Parathyroid adenoma (tissue), 2 donors: Measurements from ENCODE around the gene SYT7.
A peak's percentile ranks its signal among the peaks of the same experiment; 100 is the strongest.

ENCODE experiments used
- H2AFZ ChIP-seq: fragments of 300-600 bp; sonication (generic); one replicate; pipeline ENCODE4 v1.7.0; 2017; ENCODE audit warnings: antibody characterized with exemption, mild to moderate bottlenecking
- H3K27ac ChIP-seq: fragments of 300-600 bp; sonication (generic); one replicate; pipeline ENCODE4 v1.7.0; 2017
- H3K27me3 ChIP-seq: fragments of 300-600 bp; sonication (generic); one replicate; pipeline ENCODE4 v1.7.0; 2017; ENCODE audit warnings: low read length; ENCODE audit not compliant: control insufficient read depth, insufficient read depth
- H3K36me3 ChIP-seq: fragments of 300-600 bp; sonication (generic); one replicate; pipeline ENCODE4 v1.7.0; 2017; ENCODE audit warnings: low read length; ENCODE audit not compliant: control insufficient read depth, insufficient read depth
- H3K4me1 ChIP-seq: fragments of 300-600 bp; sonication (generic); one replicate; pipeline ENCODE4 v1.7.0; 2017; ENCODE audit warnings: control low read depth
- H3K4me2 ChIP-seq: fragments of 300-600 bp; sonication (generic); one replicate; pipeline ENCODE4 v1.7.0; 2017; ENCODE audit warnings: low read length
- H3K4me3 ChIP-seq: fragments of 300-600 bp; sonication (generic); one replicate; pipeline ENCODE4 v1.7.0; 2017; ENCODE audit warnings: low read depth, low read length
- H3K79me2 ChIP-seq: fragments of 300-600 bp; sonication (generic); one replicate; pipeline ENCODE4 v1.7.0; 2017; ENCODE audit warnings: control low read depth
- H3K9ac ChIP-seq: fragments of 300-600 bp; sonication (generic); one replicate; pipeline ENCODE4 v1.7.0; 2017; ENCODE audit warnings: mild to moderate bottlenecking
- H3K9me3 ChIP-seq: fragments of 300-600 bp; sonication (generic); one replicate; pipeline ENCODE4 v1.7.0; 2017; ENCODE audit warnings: low read length; ENCODE audit not compliant: control insufficient read depth
- CTCF ChIP-seq: fragments of 300-600 bp; sonication (generic); IDR thresholded peaks from one replicate; pipeline ENCODE4 v1.7.0; 2017; ENCODE audit warnings: antibody characterized with exemption, mild to moderate bottlenecking
- donor health status: primary hyperparathyroidism.

Gene SYT7

GRCh38 chr11:61510974-61511373 is 69.9 kb downstream of the SYT7 start:
- H3K4me3 ChIP-seq, result no peak overlapping the region
- H3K79me2 ChIP-seq, result no peaks in the 10 kb centered on the region
- peak overlapping the region; percentile 75 for H3K27ac ChIP-seq
- TF ChIP-seq CTCF, result no peak
- H3K9me3 ChIP-seq, result no peaks in the 10 kb centered on the region
- peak overlapping the region; percentile 19 for H2AFZ ChIP-seq
- H3K4me2 ChIP-seq, result no peak overlapping the region
- H3K9ac ChIP-seq, result no peak overlapping the region
- peaks cover 25% of the 10 kb centered on the region for H3K4me1 ChIP-seq
- no peaks in the 10 kb centered on the region for H3K27me3 ChIP-seq
- H3K36me3 ChIP-seq, result no peaks in the 10 kb centered on the region

GRCh38 chr11:61510166-61510919 is 70.5 kb downstream of the SYT7 start:
- no peak overlapping the region for H3K9ac ChIP-seq
- TF ChIP-seq CTCF, result no peak
- no peaks in the 10 kb centered on the region for H3K9me3 ChIP-seq
- H3K36me3 ChIP-seq, result no peaks in the 10 kb centered on the region
- H2AFZ ChIP-seq, result no peak overlapping the region
- H3K4me2 ChIP-seq, result no peak overlapping the region
- no peak overlapping the region for H3K4me3 ChIP-seq
- H3K79me2 ChIP-seq, result no peaks in the 10 kb centered on the region
- H3K27ac ChIP-seq, result peak overlapping the region; percentile 75
- H3K27me3 ChIP-seq, result no peaks in the 10 kb centered on the region
- peaks cover 25% of the 10 kb centered on the region for H3K4me1 ChIP-seq

- H3K36me3 ChIP-seq, result no peaks in the 10 kb centered on the region
- H2AFZ ChIP-seq, result peak overlapping the region; percentile 68
- H3K4me2 ChIP-seq, result peak overlapping the region; percentile 38
- H3K27me3 ChIP-seq, result no peaks in the 10 kb centered on the region
- no peaks in the 10 kb centered on the region for H3K79me2 ChIP-seq
- H3K4me1 ChIP-seq, result peaks cover 25% of the 10 kb centered on the region
- peak; percentile 46 for TF ChIP-seq CTCF
- H3K27ac ChIP-seq, result peak overlapping the region; percentile 75
- H3K4me3 ChIP-seq, result no peak overlapping the region
- H3K9me3 ChIP-seq, result no peaks in the 10 kb centered on the region
- no peak overlapping the region for H3K9ac ChIP-seq
These were observed 71.5 kb downstream of the SYT7 start for GRCh38 chr11:61509043-61510029.

GRCh38 chr11:61507962-61508861 is 72.7 kb downstream of the SYT7 start, which contains the start of gene LRRC10B:
LRRC10B (plus strand) TSS chr11:61508749; CDS start chr11:61508999, 250 bp downstream.
- peaks cover 25% of the 10 kb centered on the region for H3K4me1 ChIP-seq
- H3K9me3 ChIP-seq, result no peaks in the 10 kb centered on the region
- no peak within 1 kb of the TSS for H3K4me3 ChIP-seq
- H3K27ac ChIP-seq, result peak within 1 kb of the TSS; percentile 75
- peak within 1 kb of the TSS; percentile 68 for H2AFZ ChIP-seq
- no peak within 1 kb of the TSS for H3K9ac ChIP-seq
- TF ChIP-seq CTCF, result no peak
- H3K27me3 ChIP-seq, result no peaks in the 10 kb centered on the region
- H3K79me2 ChIP-seq, result no peaks in the 10 kb centered on the region
- H3K36me3 ChIP-seq, result no peaks in the 10 kb centered on the region
- H3K4me2 ChIP-seq, result peak within 1 kb of the TSS; percentile 38
